Measurements from ENCODE around the gene SGIP1. TPM values are rescaled to one million over a fixed set of nuclear protein-coding genes. Genes with fewer than 3 reads are reported as not detected.
A peak's percentile ranks its signal among the peaks of the same experiment; 100 is the strongest.

Gene SGIP1
- total RNA-seq, 1 donor from 2014 or later, result 12.4 TPM

DNA sequence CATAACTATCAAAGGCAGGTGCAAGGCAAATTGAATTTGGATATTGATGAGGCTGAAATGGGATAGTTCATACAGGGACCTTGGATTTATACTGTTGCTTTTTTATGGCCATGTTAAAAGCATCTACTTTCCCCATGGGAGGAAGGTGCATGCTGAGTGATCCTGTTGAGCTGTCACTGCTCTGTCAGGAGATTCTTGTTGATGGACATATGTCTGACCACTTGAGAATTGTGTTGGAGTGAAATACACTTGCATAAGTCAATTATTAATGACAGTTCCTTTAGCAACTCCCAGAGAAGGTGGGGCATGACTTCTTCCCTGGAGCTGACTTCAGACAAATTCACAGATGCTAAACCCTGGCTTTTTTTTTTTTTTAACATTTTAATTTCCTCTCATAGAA lies 159.9 kb downstream of the SGIP1 start:
- Histone ChIP-seq H3K4me1 (no peaks in the 10 kb centered on the region), H3K27me3 (ENCODE audit: low read depth) (no peaks in the 10 kb centered on the region), H3K27ac (no peak overlapping the region), H3K36me3 (no peaks in the 10 kb centered on the region), H3K4me3 (no peak overlapping the region), H3K9me3 (no peaks in the 10 kb centered on the region)
- TF ChIP-seq, protein P1, sequence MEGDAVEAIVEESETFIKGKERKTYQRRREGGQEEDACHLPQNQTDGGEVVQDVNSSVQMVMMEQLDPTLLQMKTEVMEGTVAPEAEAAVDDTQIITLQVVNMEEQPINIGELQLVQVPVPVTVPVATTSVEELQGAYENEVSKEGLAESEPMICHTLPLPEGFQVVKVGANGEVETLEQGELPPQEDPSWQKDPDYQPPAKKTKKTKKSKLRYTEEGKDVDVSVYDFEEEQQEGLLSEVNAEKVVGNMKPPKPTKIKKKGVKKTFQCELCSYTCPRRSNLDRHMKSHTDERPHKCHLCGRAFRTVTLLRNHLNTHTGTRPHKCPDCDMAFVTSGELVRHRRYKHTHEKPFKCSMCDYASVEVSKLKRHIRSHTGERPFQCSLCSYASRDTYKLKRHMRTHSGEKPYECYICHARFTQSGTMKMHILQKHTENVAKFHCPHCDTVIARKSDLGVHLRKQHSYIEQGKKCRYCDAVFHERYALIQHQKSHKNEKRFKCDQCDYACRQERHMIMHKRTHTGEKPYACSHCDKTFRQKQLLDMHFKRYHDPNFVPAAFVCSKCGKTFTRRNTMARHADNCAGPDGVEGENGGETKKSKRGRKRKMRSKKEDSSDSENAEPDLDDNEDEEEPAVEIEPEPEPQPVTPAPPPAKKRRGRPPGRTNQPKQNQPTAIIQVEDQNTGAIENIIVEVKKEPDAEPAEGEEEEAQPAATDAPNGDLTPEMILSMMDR (IDR thresholded peaks at IDR 0.05), result no peak
- DNase-seq, result no peak
- no peak for ATAC-seq
- intact Hi-C loops (cut with DNase I), result no loop called here

DNA sequence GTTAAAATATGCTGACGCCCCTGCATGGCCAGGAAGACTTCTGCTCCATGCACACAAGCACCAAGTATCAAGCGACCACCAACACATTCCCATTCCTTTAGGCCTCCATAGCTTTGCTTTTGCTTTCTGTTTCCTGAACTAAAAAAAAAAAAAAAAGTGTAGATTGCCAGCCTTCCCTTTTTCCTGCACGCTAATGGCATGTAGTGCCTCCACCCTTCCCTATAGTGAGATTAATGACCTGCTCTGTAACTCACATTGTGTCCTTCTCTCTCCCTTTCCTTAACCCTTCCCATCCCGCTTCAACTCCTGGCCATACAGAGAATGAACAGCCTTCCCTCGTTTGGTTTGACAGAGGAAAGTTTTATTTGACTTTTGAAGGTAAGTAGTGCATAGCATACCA lies 161.2 kb downstream of the SGIP1 start:
- Histone ChIP-seq H3K36me3 (no peaks in the 10 kb centered on the region), H3K4me1 (no peaks in the 10 kb centered on the region), H3K27me3 (ENCODE audit: low read depth) (no peaks in the 10 kb centered on the region), H3K4me3 (no peak overlapping the region), H3K9me3 (no peaks in the 10 kb centered on the region), H3K27ac (no peak overlapping the region)
- ATAC-seq, result peak in 1 of 2 donors; percentile 40
- TF ChIP-seq, protein P1 (IDR thresholded peaks at IDR 0.05), result no peak
- intact Hi-C loops (cut with DNase I), result no loop called here
- no peak for DNase-seq

DNA sequence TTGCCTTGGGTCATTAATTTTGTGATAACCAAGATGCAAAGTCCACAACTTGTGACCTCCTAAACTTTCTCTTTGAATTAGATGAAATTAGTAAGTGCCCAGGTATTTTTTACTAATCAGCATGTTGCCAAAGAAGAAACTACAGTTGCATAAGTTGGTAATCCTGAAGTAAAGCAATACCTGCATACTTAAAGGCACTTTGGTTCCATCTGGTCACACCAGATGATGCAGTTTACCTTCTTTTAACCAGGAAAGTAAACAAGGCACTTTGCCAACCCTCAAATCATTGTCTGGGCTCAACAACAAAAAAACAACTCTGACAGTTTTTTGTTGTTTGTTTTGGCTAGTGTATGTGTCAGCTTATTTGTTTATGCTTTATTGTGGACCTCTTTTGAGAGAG lies 162.8 kb downstream of the SGIP1 start:
- H3K9me3 ChIP-seq, result no peaks in the 10 kb centered on the region
- H3K27me3 ChIP-seq (ENCODE audit: low read depth), result no peaks in the 10 kb centered on the region
- H3K36me3 ChIP-seq, result no peaks in the 10 kb centered on the region
- H3K4me1 ChIP-seq, result no peaks in the 10 kb centered on the region
- H3K27ac ChIP-seq, result no peak overlapping the region
- intact Hi-C loops (cut with DNase I), result no loop called here
- DNase-seq (no peak), ATAC-seq (no peak)
- TF ChIP-seq, protein P1 (IDR thresholded peaks at IDR 0.05), result no peak
- H3K4me3 ChIP-seq, result no peak overlapping the region

DNA sequence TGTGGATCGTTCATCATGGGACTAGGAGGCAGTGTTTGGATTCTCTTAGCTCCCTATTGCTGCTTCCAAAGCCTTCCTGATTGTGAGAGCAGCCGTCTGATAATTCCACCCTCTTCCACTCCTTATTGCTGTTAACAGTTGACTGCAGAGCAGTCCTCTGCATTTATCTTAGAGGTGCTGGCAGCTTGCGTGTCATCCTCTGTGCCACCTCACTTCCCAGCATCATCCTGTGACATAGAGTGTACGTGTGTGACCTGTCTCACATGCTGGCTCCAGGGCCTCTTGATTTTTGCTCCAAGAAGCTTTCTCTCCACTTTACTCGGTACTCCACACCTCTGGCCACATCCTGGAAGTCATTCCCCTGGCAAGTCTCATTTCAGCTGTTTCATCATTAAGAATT lies 165.3 kb downstream of the SGIP1 start:
- no peak overlapping the region for H3K27ac ChIP-seq
- no peaks in the 10 kb centered on the region for H3K9me3 ChIP-seq
- intact Hi-C loops (cut with DNase I), result no loop called here
- H3K36me3 ChIP-seq, result no peaks in the 10 kb centered on the region
- DNase-seq (no peak), ATAC-seq (no peak)
- no peaks in the 10 kb centered on the region for H3K27me3 ChIP-seq (ENCODE audit: low read depth)
- no peaks in the 10 kb centered on the region for H3K4me1 ChIP-seq
- TF ChIP-seq, protein P1 (IDR thresholded peaks at IDR 0.05), result no peak
- H3K4me3 ChIP-seq, result no peak overlapping the region

DNA sequence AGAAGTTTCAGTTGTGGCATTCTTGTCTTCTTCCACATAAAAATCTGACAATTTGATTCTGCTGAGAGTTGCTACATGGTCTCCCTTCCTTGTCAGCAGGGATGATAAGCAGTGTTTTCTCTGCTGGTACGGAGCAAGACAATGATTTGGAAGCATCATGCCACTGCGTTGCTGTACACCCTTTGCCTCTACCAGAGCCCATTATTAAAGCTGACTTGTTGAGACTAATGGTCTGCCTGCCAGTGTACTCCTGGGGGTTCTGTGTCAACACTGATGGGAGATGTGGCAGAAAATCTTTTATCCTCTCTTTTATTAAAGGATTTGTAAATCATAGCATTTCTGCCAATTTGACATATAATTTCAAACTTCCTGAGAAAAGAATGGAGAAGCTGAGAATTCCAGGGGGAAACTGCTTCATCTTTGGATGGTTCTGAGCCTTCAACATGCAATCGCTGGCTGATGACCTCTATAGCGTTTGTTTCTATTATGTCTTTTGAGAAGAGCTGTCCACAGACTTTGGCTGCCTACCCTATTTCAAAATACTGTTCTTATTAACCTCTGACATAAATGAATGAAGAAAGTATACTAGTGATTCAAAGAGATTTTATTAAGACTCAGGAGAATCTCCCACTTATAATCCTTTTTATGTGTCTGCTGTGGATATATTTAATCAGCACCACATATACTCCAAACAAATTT lies 170.4 kb downstream of the SGIP1 start:
- H3K36me3 ChIP-seq, result no peaks in the 10 kb centered on the region
- no peak overlapping the region for H3K27ac ChIP-seq
- no peaks in the 10 kb centered on the region for H3K4me1 ChIP-seq
- no peaks in the 10 kb centered on the region for H3K9me3 ChIP-seq
- no peaks in the 10 kb centered on the region for H3K27me3 ChIP-seq (ENCODE audit: low read depth)
- H3K4me3 ChIP-seq, result no peak overlapping the region
- TF ChIP-seq, protein P1 (IDR thresholded peaks at IDR 0.05), result no peak
- intact Hi-C loops (cut with DNase I), result no loop called here
- DNase-seq (no peak), ATAC-seq (no peak)
